HEK293 (cell line): ENCODE measurements around the gene GLIS1.
A peak's percentile ranks its signal among the peaks of the same experiment; 100 is the strongest.

Source experiments
- CTCF ChIA-PET: fragments of 350-600 bp; formaldehyde crosslinking; extraction: SDS; loops from one replicate; lab custom pipeline; 2021; ENCODE audit warnings: antibody characterized with exemption; lab: Yijun Ruan, JAX
- POLR2A ChIA-PET: fragments of 300-600 bp; formaldehyde crosslinking; extraction: SDS; loops from one replicate; lab custom pipeline; 2020; ENCODE audit warnings: antibody characterized with exemption, inconsistent platforms; lab: Yijun Ruan, JAX
- H3K27ac ChIP-seq: fragments of 200-500 bp; sonication (Bioruptor generic); 2 replicates; pipeline ENCODE4 v1.5.1; 2014; ENCODE audit warnings: low read depth, low read length, control low read depth, inconsistent platforms; ENCODE audit errors: extremely low read depth
- H3K36me3 ChIP-seq, 2 experiments: fragments of 200-500 bp in 1 of 2; sonication (Bioruptor generic) in 1 of 2; 1 replicate in 1 of 2; 2 replicates in 1 of 2; pipeline ENCODE4 v1.5.1; 2014 to 2017; ENCODE audit warnings: inconsistent platforms in 2 of 2, low read length in 2 of 2; ENCODE audit not compliant: control insufficient read depth in 2 of 2, insufficient read depth in 1 of 2
- H3K4me1 ChIP-seq: fragments of 200-500 bp; sonication (Bioruptor generic); 2 replicates; pipeline ENCODE4 v1.5.1; 2014; ENCODE audit warnings: mild to moderate bottlenecking, low read length, inconsistent platforms; ENCODE audit not compliant: control insufficient read depth, insufficient read depth
- H3K4me3 ChIP-seq: 2 replicates; pipeline ENCODE4 v1.5.1; 2011; ENCODE audit warnings: low read depth, mild to moderate bottlenecking, control low read depth, low read length, moderate library complexity
- H3K9me3 ChIP-seq: fragments of 200-500 bp; sonication (Bioruptor generic); 2 replicates; pipeline ENCODE4 v1.5.1; 2014; ENCODE audit warnings: low read depth, low read length, inconsistent platforms; ENCODE audit not compliant: control insufficient read depth, insufficient read depth
- EGR2 ChIP-seq: fragments of 450-650 bp; formaldehyde crosslinking; IDR thresholded peaks from 2 replicates; pipeline ENCODE4 v1.5.1; 2016; ENCODE audit warnings: low read depth, missing biosample characterization, missing genetic modification characterization
- GLIS1 ChIP-seq: fragments of 450-650 bp; formaldehyde crosslinking; IDR thresholded peaks from 2 replicates; pipeline ENCODE4 v1.5.1; 2016; ENCODE audit warnings: missing biosample characterization, missing genetic modification characterization
- HOXA7 ChIP-seq: sonication (generic); formaldehyde crosslinking; IDR thresholded peaks from 2 replicates; pipeline ENCODE4 v1.8.1; 2022; ENCODE audit warnings: missing genetic modification reagents, borderline replicate concordance
- KLF1 ChIP-seq: fragments of 450-650 bp; formaldehyde crosslinking; IDR thresholded peaks from 2 replicates; pipeline ENCODE4 v1.5.1; 2016; ENCODE audit warnings: missing biosample characterization, missing genetic modification characterization
- SCRT1 ChIP-seq: fragments of 450-650 bp; formaldehyde crosslinking; IDR thresholded peaks from 2 replicates; pipeline ENCODE4 v1.5.1; 2016; ENCODE audit warnings: missing biosample characterization, missing genetic modification characterization, borderline replicate concordance
- SCRT2 ChIP-seq: fragments of 450-650 bp; formaldehyde crosslinking; IDR thresholded peaks from 2 replicates; pipeline ENCODE4 v1.5.1; 2016; ENCODE audit warnings: missing biosample characterization, missing genetic modification characterization
- ZBTB20 ChIP-seq: fragments of 450-650 bp; formaldehyde crosslinking; IDR thresholded peaks from 2 replicates; pipeline ENCODE4 v1.5.1; 2016; ENCODE audit warnings: missing biosample characterization, missing genetic modification characterization
- ZFHX2 ChIP-seq: fragments of 450-650 bp; formaldehyde crosslinking; conservative IDR thresholded peaks from 2 replicates; pipeline ENCODE4 v1.5.1; 2016; ENCODE audit warnings: missing biosample characterization, missing genetic modification characterization
- ZIC2 ChIP-seq: fragments of 450-650 bp; formaldehyde crosslinking; IDR thresholded peaks from 2 replicates; pipeline ENCODE4 v1.5.1; 2016; ENCODE audit warnings: missing biosample characterization, missing genetic modification characterization
- ZNF114 ChIP-seq: fragments of 450-650 bp; formaldehyde crosslinking; IDR thresholded peaks from 2 replicates; pipeline ENCODE4 v1.5.0; 2017; ENCODE audit warnings: missing biosample characterization, missing genetic modification characterization
- ZNF132 ChIP-seq: fragments of 450-650 bp; formaldehyde crosslinking; IDR thresholded peaks from 2 replicates; pipeline ENCODE4 v1.5.1; 2017; ENCODE audit warnings: missing biosample characterization, missing genetic modification characterization, borderline replicate concordance
- ZNF2 ChIP-seq: fragments of 450-650 bp; formaldehyde crosslinking; IDR thresholded peaks from 2 replicates; pipeline ENCODE4 v1.5.1; 2016; ENCODE audit warnings: missing biosample characterization, missing genetic modification characterization
- ZNF221 ChIP-seq: fragments of 450-650 bp; formaldehyde crosslinking; IDR thresholded peaks from 2 replicates; pipeline ENCODE4 v1.5.1; 2017; ENCODE audit warnings: missing biosample characterization, missing genetic modification characterization, borderline replicate concordance
- ZNF23 ChIP-seq: fragments of 450-650 bp; formaldehyde crosslinking; IDR thresholded peaks from 2 replicates; pipeline ENCODE4 v1.5.1; 2016; ENCODE audit warnings: missing biosample characterization, missing genetic modification characterization, borderline replicate concordance
- ZNF274 ChIP-seq, 2 experiments: fragments of 200-500 bp in 1 of 2; fragments of 450-650 bp in 1 of 2; sonication (Bioruptor generic) in 1 of 2; formaldehyde crosslinking in 1 of 2; IDR thresholded peaks; 2 replicates each; pipeline versions ENCODE4 v1.5.1 to v1.6.1; 2014 to 2016; ENCODE audit warnings: borderline replicate concordance in 1 of 2, inconsistent platforms in 1 of 2, low read length in 1 of 2, missing biosample characterization in 1 of 2, missing genetic modification characterization in 1 of 2
- ZNF544 ChIP-seq: fragments of 450-650 bp; formaldehyde crosslinking; IDR thresholded peaks from 2 replicates; pipeline ENCODE4 v1.5.0; 2017; ENCODE audit warnings: missing biosample characterization, missing genetic modification characterization
- ZNF561 ChIP-seq: fragments of 450-650 bp; IDR thresholded peaks from 2 replicates; pipeline ENCODE4 v1.5.1; 2018; ENCODE audit warnings: missing biosample characterization, missing genetic modification characterization, borderline replicate concordance
- ZNF610 ChIP-seq: fragments of 450-650 bp; formaldehyde crosslinking; IDR thresholded peaks from 2 replicates; pipeline ENCODE4 v1.5.1; 2016; ENCODE audit warnings: missing biosample characterization, missing genetic modification characterization, borderline replicate concordance
- TF ChIP-seq, protein P1 (sequence below): fragments of 450-650 bp; formaldehyde crosslinking; IDR thresholded peaks from 2 replicates; pipeline ENCODE4 v1.5.1; 2016; ENCODE audit warnings: missing biosample characterization, missing genetic modification characterization
- TF ChIP-seq, protein P2 (sequence below): fragments of 450-650 bp; formaldehyde crosslinking; IDR thresholded peaks from 2 replicates; pipeline ENCODE4 v1.5.1; 2016; ENCODE audit warnings: missing biosample characterization, missing genetic modification characterization
- TF ChIP-seq, protein P3 (sequence below): sonication (generic); formaldehyde crosslinking; IDR thresholded peaks from 2 replicates; pipeline ENCODE4 v1.8.1; 2022; ENCODE audit warnings: mild to moderate bottlenecking, moderate library complexity, missing genetic modification reagents
- TF ChIP-seq, protein P4 (sequence below): fragments of 450-650 bp; formaldehyde crosslinking; IDR thresholded peaks from 2 replicates; pipeline ENCODE4 v1.5.1; 2016; ENCODE audit warnings: missing biosample characterization, missing genetic modification characterization
- TF ChIP-seq, protein P5 (sequence below): fragments of 450-650 bp; formaldehyde crosslinking; IDR thresholded peaks from 2 replicates; pipeline ENCODE4 v1.5.1; 2016; ENCODE audit warnings: missing biosample characterization, missing genetic modification characterization

Gene GLIS1

DNA sequence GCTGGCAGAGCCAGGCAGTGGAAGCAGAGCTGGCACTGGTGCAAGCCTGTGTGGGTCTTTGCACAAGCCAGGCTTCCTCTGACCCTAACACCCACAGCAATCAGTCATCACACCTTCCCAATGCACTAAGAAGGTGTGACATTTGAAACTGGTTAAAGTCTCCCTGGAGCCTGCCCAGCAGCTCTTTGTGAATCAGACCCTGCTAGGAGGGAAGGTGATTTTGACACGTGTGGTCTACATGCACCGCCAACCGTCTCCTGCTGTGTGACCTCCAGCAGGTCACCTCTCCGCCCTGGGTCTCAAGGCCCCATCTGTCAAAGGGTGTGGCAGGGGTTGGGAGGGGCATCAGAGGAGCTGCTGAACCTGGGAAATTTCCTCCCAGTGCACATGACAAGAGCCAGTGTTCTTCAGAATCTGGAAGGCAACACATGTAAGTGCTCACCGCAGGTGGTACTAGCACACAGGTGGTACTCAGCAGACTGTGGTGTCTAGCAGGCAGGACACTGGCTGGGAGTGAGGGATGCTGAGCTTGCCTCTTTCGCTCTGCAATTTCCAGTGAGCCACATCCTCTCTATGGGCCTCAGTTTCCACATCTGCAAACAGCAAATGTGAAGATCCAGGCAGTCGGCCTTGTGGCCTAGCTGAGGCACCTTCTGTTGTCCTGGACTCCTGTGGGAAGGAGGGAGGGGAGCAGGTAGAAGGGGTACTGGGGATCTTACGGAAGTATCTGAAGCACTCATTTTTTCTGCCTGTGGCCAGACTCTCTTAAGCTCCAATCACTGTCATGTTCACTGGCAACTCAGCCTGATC lies 156.5 kb downstream of the GLIS1 start:
- POLR2A ChIA-PET: no interaction called here
- Histone ChIP-seq H3K4me1 (no peaks in the 10 kb centered on the region), H3K36me3 (no peaks in the 10 kb centered on the region), H3K27ac (no peak overlapping the region), H3K9me3 (no peaks in the 10 kb centered on the region), H3K4me3 (no peak overlapping the region)
- CTCF ChIA-PET: interaction anchor here (0.6 kb wide), 1 partner anchor 1066 kb away, joined by 7 read pairs; no protein-coding TSS in a partner anchor
- TF ChIP-seq, protein P1, sequence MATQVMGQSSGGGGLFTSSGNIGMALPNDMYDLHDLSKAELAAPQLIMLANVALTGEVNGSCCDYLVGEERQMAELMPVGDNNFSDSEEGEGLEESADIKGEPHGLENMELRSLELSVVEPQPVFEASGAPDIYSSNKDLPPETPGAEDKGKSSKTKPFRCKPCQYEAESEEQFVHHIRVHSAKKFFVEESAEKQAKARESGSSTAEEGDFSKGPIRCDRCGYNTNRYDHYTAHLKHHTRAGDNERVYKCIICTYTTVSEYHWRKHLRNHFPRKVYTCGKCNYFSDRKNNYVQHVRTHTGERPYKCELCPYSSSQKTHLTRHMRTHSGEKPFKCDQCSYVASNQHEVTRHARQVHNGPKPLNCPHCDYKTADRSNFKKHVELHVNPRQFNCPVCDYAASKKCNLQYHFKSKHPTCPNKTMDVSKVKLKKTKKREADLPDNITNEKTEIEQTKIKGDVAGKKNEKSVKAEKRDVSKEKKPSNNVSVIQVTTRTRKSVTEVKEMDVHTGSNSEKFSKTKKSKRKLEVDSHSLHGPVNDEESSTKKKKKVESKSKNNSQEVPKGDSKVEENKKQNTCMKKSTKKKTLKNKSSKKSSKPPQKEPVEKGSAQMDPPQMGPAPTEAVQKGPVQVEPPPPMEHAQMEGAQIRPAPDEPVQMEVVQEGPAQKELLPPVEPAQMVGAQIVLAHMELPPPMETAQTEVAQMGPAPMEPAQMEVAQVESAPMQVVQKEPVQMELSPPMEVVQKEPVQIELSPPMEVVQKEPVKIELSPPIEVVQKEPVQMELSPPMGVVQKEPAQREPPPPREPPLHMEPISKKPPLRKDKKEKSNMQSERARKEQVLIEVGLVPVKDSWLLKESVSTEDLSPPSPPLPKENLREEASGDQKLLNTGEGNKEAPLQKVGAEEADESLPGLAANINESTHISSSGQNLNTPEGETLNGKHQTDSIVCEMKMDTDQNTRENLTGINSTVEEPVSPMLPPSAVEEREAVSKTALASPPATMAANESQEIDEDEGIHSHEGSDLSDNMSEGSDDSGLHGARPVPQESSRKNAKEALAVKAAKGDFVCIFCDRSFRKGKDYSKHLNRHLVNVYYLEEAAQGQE (tag by site-specific recombination): no peak
- 0 out of 2 replicates have a peak, but pooled peaks have one; percentile 12 for TF ChIP-seq ZFHX2 (tag by site-specific recombination)
- TF ChIP-seq ZNF561 (tag by site-specific recombination): no peak
- TF ChIP-seq, protein P2, sequence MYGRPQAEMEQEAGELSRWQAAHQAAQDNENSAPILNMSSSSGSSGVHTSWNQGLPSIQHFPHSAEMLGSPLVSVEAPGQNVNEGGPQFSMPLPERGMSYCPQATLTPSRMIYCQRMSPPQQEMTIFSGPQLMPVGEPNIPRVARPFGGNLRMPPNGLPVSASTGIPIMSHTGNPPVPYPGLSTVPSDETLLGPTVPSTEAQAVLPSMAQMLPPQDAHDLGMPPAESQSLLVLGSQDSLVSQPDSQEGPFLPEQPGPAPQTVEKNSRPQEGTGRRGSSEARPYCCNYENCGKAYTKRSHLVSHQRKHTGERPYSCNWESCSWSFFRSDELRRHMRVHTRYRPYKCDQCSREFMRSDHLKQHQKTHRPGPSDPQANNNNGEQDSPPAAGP (tag by site-specific recombination): peak; percentile 82
- TF ChIP-seq GLIS1 (tag by site-specific recombination): peak; percentile 96
- TF ChIP-seq SCRT2: peak; percentile 95
- TF ChIP-seq EGR2: peak; percentile 28; the same call in 1 of the 2 replicates
- peak; percentile 84 for TF ChIP-seq ZIC2 (tag by site-specific recombination)
- peak; percentile 90 for TF ChIP-seq SCRT1
- TF ChIP-seq KLF1 (tag by site-specific recombination): peak; percentile 89
- no peak for TF ChIP-seq HOXA7 (CRISPR knock-in tag)

DNA sequence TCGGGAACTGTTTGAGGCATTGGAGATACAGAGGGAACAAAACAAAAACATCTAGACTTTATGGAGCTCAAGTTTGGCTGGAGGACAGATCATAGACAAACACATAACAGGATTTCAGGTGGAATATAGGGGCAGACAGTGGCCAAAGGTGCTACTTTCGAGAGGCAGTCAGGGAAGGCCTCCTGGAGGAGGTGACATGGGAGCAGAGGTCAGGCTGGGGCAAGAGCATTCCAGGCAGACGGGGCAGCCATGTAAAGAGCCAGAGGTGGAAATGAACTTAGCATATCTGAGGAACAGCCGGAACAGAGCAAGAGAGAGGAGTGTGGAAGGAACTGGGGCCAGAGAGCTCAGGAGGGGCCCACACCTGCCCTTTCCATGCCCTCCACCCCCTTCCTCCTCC lies 157.5 kb downstream of the GLIS1 start:
- ChIA-PET CTCF (interaction anchor here (1.2 kb wide), 1 partner anchor 96 kb away, joined by 4 read pairs; no protein-coding TSS in a partner anchor), POLR2A (no interaction called here)
- Histone ChIP-seq H3K4me1 (no peaks in the 10 kb centered on the region), H3K27ac (no peak overlapping the region), H3K4me3 (no peak overlapping the region), H3K9me3 (no peaks in the 10 kb centered on the region), H3K36me3 (no peaks in the 10 kb centered on the region)
- TF ChIP-seq, protein P3, sequence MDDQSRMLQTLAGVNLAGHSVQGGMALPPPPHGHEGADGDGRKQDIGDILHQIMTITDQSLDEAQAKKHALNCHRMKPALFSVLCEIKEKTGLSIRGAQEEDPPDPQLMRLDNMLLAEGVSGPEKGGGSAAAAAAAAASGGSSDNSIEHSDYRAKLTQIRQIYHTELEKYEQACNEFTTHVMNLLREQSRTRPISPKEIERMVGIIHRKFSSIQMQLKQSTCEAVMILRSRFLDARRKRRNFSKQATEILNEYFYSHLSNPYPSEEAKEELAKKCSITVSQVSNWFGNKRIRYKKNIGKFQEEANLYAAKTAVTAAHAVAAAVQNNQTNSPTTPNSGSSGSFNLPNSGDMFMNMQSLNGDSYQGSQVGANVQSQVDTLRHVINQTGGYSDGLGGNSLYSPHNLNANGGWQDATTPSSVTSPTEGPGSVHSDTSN: no peak
- TF ChIP-seq ZNF221 (tag by site-specific recombination) (no peak), ZBTB20 (no peak), ZNF274 (IDR thresholded peaks at IDR 0.05; ENCODE audit: low read length) (no peak), ZNF274 (tag by site-specific recombination; IDR thresholded peaks at IDR 0.05; ENCODE audit: borderline replicate concordance) (no peak), ZNF610 (tag by site-specific recombination) (no peak), ZNF114 (tag by site-specific recombination) (no peak), ZNF23 (tag by site-specific recombination) (no peak), ZNF544 (tag by site-specific recombination) (no peak), ZNF2 (tag by site-specific recombination) (no peak), ZNF132 (tag by site-specific recombination) (no peak)
- TF ChIP-seq, protein P4, sequence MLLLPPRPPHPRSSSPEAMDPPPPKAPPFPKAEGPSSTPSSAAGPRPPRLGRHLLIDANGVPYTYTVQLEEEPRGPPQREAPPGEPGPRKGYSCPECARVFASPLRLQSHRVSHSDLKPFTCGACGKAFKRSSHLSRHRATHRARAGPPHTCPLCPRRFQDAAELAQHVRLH (tag by site-specific recombination): no peak
- TF ChIP-seq, protein P5, sequence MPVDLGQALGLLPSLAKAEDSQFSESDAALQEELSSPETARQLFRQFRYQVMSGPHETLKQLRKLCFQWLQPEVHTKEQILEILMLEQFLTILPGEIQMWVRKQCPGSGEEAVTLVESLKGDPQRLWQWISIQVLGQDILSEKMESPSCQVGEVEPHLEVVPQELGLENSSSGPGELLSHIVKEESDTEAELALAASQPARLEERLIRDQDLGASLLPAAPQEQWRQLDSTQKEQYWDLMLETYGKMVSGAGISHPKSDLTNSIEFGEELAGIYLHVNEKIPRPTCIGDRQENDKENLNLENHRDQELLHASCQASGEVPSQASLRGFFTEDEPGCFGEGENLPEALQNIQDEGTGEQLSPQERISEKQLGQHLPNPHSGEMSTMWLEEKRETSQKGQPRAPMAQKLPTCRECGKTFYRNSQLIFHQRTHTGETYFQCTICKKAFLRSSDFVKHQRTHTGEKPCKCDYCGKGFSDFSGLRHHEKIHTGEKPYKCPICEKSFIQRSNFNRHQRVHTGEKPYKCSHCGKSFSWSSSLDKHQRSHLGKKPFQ (tag by site-specific recombination): no peak
- TF ChIP-seq, all 188 proteins: peak for 0
